H9 (cell line): ENCODE measurements around the gene MSANTD1. TPM values are rescaled to one million over a fixed set of nuclear protein-coding genes. Genes with fewer than 3 reads are reported as not detected.

Experiments
- DNase-seq: peaks from one replicate; pipeline ENCODE4 v3.0.0-alpha.2; 2017
- H2AFZ ChIP-seq: one replicate; pipeline ENCODE4 v1.6.1; 2013; ENCODE audit warnings: mild to moderate bottlenecking, low read length, control low read depth, moderate library complexity
- H2AK5ac ChIP-seq: 2 replicates; pipeline ENCODE4 v1.6.1; 2013; ENCODE audit warnings: low read length, control low read depth, mixed read lengths; ENCODE audit not compliant: insufficient read length
- H2BK120ac ChIP-seq: one replicate; pipeline ENCODE4 v1.6.1; 2013; ENCODE audit warnings: low read depth, mild to moderate bottlenecking, low read length, control low read depth, inconsistent platforms; ENCODE audit not compliant: poor library complexity, severe bottlenecking
- H2BK12ac ChIP-seq: 2 replicates; pipeline ENCODE4 v1.6.1; 2013; ENCODE audit warnings: low read length, control low read depth, mixed read lengths, low read depth; ENCODE audit not compliant: insufficient read length
- H2BK15ac ChIP-seq: 2 replicates; pipeline ENCODE4 v1.6.1; 2013; ENCODE audit warnings: low read depth, low read length, control low read depth
- H2BK20ac ChIP-seq: one replicate; pipeline ENCODE4 v1.6.1; 2013; ENCODE audit warnings: low read depth, mild to moderate bottlenecking, low read length, control low read depth, inconsistent platforms; ENCODE audit not compliant: poor library complexity, severe bottlenecking
- H2BK5ac ChIP-seq: 2 replicates; pipeline ENCODE4 v1.6.1; 2013; ENCODE audit warnings: low read length, control low read depth, mixed read lengths; ENCODE audit not compliant: insufficient read length
- H3K14ac ChIP-seq: 2 replicates; pipeline ENCODE4 v1.6.1; 2013; ENCODE audit warnings: low read length, control low read depth; ENCODE audit not compliant: insufficient read depth
- H3K18ac ChIP-seq: 2 replicates; pipeline ENCODE4 v1.6.1; 2013; ENCODE audit warnings: low read depth, mild to moderate bottlenecking, mixed read lengths, low read length, control low read depth; ENCODE audit not compliant: insufficient read length
- H3K23ac ChIP-seq: 2 replicates; pipeline ENCODE4 v1.6.1; 2013; ENCODE audit warnings: low read length, control low read depth, mixed read lengths, low read depth; ENCODE audit not compliant: insufficient read length
- H3K23me2 ChIP-seq: 2 replicates; pipeline ENCODE4 v1.6.1; 2013; ENCODE audit warnings: low read depth, mild to moderate bottlenecking, mixed read lengths, low read length, control low read depth; ENCODE audit not compliant: insufficient read length, poor library complexity, severe bottlenecking
- H3K27ac ChIP-seq: 2 replicates; pipeline ENCODE4 v1.5.1; 2013; ENCODE audit warnings: low read length, control low read depth, mixed read lengths, low read depth; ENCODE audit not compliant: insufficient read length
- H3K27me3 ChIP-seq: 2 replicates; pipeline ENCODE4 v1.6.1; 2013; ENCODE audit warnings: low read length, control low read depth, inconsistent platforms; ENCODE audit not compliant: insufficient read depth
- H3K4ac ChIP-seq: 2 replicates; pipeline ENCODE4 v1.6.1; 2013; ENCODE audit warnings: low read depth, mild to moderate bottlenecking, control low read depth, inconsistent platforms, low read length, moderate library complexity
- H3K4me1 ChIP-seq: 2 replicates; pipeline ENCODE4 v1.6.1; 2013; ENCODE audit warnings: low read length, control low read depth, inconsistent platforms; ENCODE audit not compliant: insufficient read depth
- H3K4me2 ChIP-seq: 2 replicates; pipeline ENCODE4 v1.6.1; 2013; ENCODE audit warnings: low read length, control low read depth, mixed read lengths; ENCODE audit not compliant: insufficient read length, insufficient read depth
- H3K56ac ChIP-seq: 2 replicates; pipeline ENCODE4 v1.6.1; 2013; ENCODE audit warnings: low read depth, mild to moderate bottlenecking, mixed read lengths, low read length, control low read depth; ENCODE audit not compliant: insufficient read length
- H3K79me1 ChIP-seq: 2 replicates; pipeline ENCODE4 v1.6.1; 2013; ENCODE audit warnings: low read depth, mild to moderate bottlenecking, moderate library complexity, low read length, control low read depth, inconsistent platforms; ENCODE audit not compliant: insufficient read depth, poor library complexity, severe bottlenecking
- H3K79me2 ChIP-seq: 2 replicates; pipeline ENCODE4 v1.6.1; 2013; ENCODE audit warnings: low read length, control low read depth, inconsistent platforms; ENCODE audit not compliant: insufficient read depth
- H3K9ac ChIP-seq: 2 replicates; pipeline ENCODE4 v1.6.1; 2013; ENCODE audit warnings: low read length, control low read depth, mixed read lengths; ENCODE audit not compliant: insufficient read length; ENCODE audit errors: extremely low read depth
- H3K9me3 ChIP-seq: one replicate; pipeline ENCODE4 v1.6.1; 2013; ENCODE audit warnings: low read depth, low read length, inconsistent platforms; ENCODE audit not compliant: control insufficient read depth
- H3T11ph ChIP-seq: one replicate; pipeline ENCODE4 v1.6.1; 2013; ENCODE audit warnings: mild to moderate bottlenecking, low read length, control low read depth, inconsistent platforms
- H4K20me1 ChIP-seq: one replicate; pipeline ENCODE4 v1.6.1; 2013; ENCODE audit not compliant: control insufficient read depth, insufficient read length, insufficient read depth
- H4K5ac ChIP-seq: 2 replicates; pipeline ENCODE4 v1.6.1; 2013; ENCODE audit warnings: low read depth, mild to moderate bottlenecking, mixed read lengths, low read length, control low read depth; ENCODE audit not compliant: insufficient read length
- H4K8ac ChIP-seq: replicated peaks from 2 replicates; pipeline ENCODE4 v1.6.1; 2013; ENCODE audit warnings: low read length, control low read depth, mixed read lengths, low read depth; ENCODE audit not compliant: insufficient read length
- H4K91ac ChIP-seq: 2 replicates; pipeline ENCODE4 v1.6.1; 2013; ENCODE audit warnings: low read depth, mild to moderate bottlenecking, moderate library complexity, mixed read lengths, low read length, control low read depth; ENCODE audit not compliant: insufficient read length
- H3K27ac Mint-ChIP-seq, 3 experiments: 2 replicates in 2 of 3; 3 replicates in 1 of 3; pipeline ENCODE4 v1.8.0; 2020 to 2021; ENCODE audit warnings: mixed read lengths in 3 of 3, mild to moderate bottlenecking in 1 of 3, moderate library complexity in 1 of 3
- H3K27me3 Mint-ChIP-seq: 2 replicates; pipeline ENCODE4 v1.8.0; 2021; ENCODE audit warnings: low read depth, mild to moderate bottlenecking, moderate library complexity, mixed read lengths
- H3K36me3 Mint-ChIP-seq, 3 experiments: 2 replicates in 2 of 3; 3 replicates in 1 of 3; pipeline ENCODE4 v1.8.0; 2020 to 2021; ENCODE audit warnings: low read depth in 3 of 3, mixed read lengths in 3 of 3; ENCODE audit not compliant: insufficient read depth in 1 of 3
- H3K4me1 Mint-ChIP-seq, 2 experiments: 2 replicates each; pipeline ENCODE4 v1.8.0; 2020; ENCODE audit warnings: mixed read lengths in 2 of 2
- H3K4me3 Mint-ChIP-seq, 2 experiments: 2 replicates in 1 of 2; 3 replicates in 1 of 2; pipeline ENCODE4 v1.8.0; 2020 to 2021; ENCODE audit warnings: mild to moderate bottlenecking in 2 of 2, mixed read lengths in 2 of 2, moderate library complexity in 1 of 2
- H3K9me3 Mint-ChIP-seq, 2 experiments: 2 replicates in 1 of 2; 3 replicates in 1 of 2; pipeline ENCODE4 v1.8.0; 2020; ENCODE audit warnings: mild to moderate bottlenecking in 2 of 2, mixed read lengths in 2 of 2, moderate library complexity in 1 of 2
- CTCF ChIP-seq: fragments of 200-600 bp; sonication (generic); conservative IDR thresholded peaks from 3 replicates; pipeline ENCODE4 v1.8.0; 2021; ENCODE audit warnings: antibody characterized with exemption, mild to moderate bottlenecking
- WGBS: extraction: QIAGEN DNeasy Blood & Tissue Kit; methylation state at CpG from one replicate; pipeline ENCODE4 v1.1.7; 2013; ENCODE audit warnings: missing lambda C conversion rate, low lambda C conversion rate, mixed read lengths; ENCODE audit not compliant: insufficient read length; ENCODE audit errors: extremely low coverage; 5-methylcytosine and 5-hydroxymethylcytosine counted together
- total RNA-seq: library from RNA; stranded (reverse); gene quantifications from 2 replicates; pipeline ENCODE4 v1.2.1, GENCODE V29; 2021

MSANTD1 gene
- total RNA-seq, 1 experiment from 2014 or later = 0.83 TPM

- Histone ChIP-seq H3K18ac (no peak overlapping the region), H4K8ac (no peak overlapping the region), H3K23me2 (no peaks in the 10 kb centered on the region), H2AFZ (no peak overlapping the region), H4K91ac (no peak overlapping the region), H3K79me1 (no peaks in the 10 kb centered on the region), H2BK120ac (no peak overlapping the region), H3K4me2 (no peak overlapping the region), H2AK5ac (no peak overlapping the region), H3K23ac (no peak overlapping the region), H3K27ac (no peak overlapping the region), H3T11ph (no peak overlapping the region), H3K4ac (no peak overlapping the region), H3K79me2 (no peaks in the 10 kb centered on the region), H3K14ac (no peak overlapping the region), H3K9me3 (no peaks in the 10 kb centered on the region), H3K27me3 (no peaks in the 10 kb centered on the region), H3K56ac (no peak overlapping the region), H3K9ac (no peak overlapping the region), H2BK15ac (no peak overlapping the region), H3K4me1 (no peaks in the 10 kb centered on the region), H2BK20ac (no peak overlapping the region), H2BK12ac (no peak overlapping the region), H4K5ac (no peak overlapping the region), H2BK5ac (no peak overlapping the region), H4K20me1 (no peaks in the 10 kb centered on the region)
- no peak for TF ChIP-seq CTCF
- DNase-seq = no peak
- no CpG with 5 or more reads among the region's 16 CpGs for WGBS
- Mint-ChIP-seq H3K9me3 (no peaks in the 10 kb centered on the region), H3K36me3 (peaks cover 30 to 89% (median 80%) of the 10 kb centered on the region in 3 experiments; a peak in 6 of 7 replicates), H3K4me3 (no peak overlapping the region), H3K4me1 (no peaks in the 10 kb centered on the region), H3K27me3 (no peaks in the 10 kb centered on the region), H3K27ac (no peak overlapping the region)
Measured at GRCh38 chr4:3217771-3218170, 31.2 kb upstream of the MSANTD1 start.
